Activated T-cell treated with anti-CD3 and anti-CD28 coated beads, Interleukin-2, amount 50 U/mL, for 4 hours (primary cell): ENCODE results near the gene SH3GL2. TPM values are rescaled to one million over a fixed set of nuclear protein-coding genes. Genes with fewer than 3 reads are reported as not detected.

Experiments used
- ATAC-seq, 2 donors: fragments of 200-7000 bp; cut with Tn5 transposase; one replicate each; pipeline ENCODE4 v1.10.0; 2021
- DNase-seq: peaks from one replicate; pipeline ENCODE4 v3.0.0-alpha.2; 2020
- H3K27me3 Mint-ChIP-seq: one replicate; pipeline ENCODE4 v1.8.0; 2021; ENCODE audit warnings: low read depth, mixed read lengths
- H3K36me3 Mint-ChIP-seq: one replicate; pipeline ENCODE4 v1.8.0; 2022; ENCODE audit warnings: mixed read lengths; ENCODE audit not compliant: insufficient read depth
- H3K4me1 Mint-ChIP-seq: one replicate; pipeline ENCODE4 v1.8.0; 2021; ENCODE audit warnings: low read depth, mixed read lengths
- H3K4me3 Mint-ChIP-seq: one replicate; pipeline ENCODE4 v1.8.0; 2021; ENCODE audit warnings: mild to moderate bottlenecking, moderate library complexity, mixed read lengths
- H3K9me3 Mint-ChIP-seq: one replicate; pipeline ENCODE4 v1.8.0; 2021; ENCODE audit warnings: mixed read lengths
- total RNA-seq, 3 donors: library from RNA; stranded (reverse); gene quantifications; one replicate each; pipeline ENCODE4 v1.2.1, GENCODE V29; 2021

Gene SH3GL2
- total RNA-seq, 3 donors from 2014 or later = not detected

DNA sequence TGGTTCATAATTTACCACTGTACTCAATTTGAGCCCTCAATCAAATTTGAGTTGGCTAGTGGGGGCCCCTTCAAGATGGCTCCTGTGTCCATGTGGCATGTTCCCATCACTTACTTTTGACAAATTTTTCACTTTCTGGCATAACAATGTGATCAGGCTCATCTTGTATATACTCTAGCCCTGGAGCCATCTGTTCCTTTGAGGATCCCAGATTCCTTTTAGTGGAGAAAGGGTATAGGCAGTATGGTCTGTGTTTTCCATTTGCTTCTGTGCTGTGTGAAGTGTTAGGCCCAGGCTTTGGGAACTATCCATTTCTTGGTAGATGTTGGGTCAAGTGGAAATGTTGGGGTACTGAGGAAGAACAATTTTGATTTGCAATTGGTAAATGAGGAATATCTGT is 45.7 kb downstream of the SH3GL2 start:
- H3K4me1 Mint-ChIP-seq = no peaks in the 10 kb centered on the region
- no peaks in the 10 kb centered on the region for H3K36me3 Mint-ChIP-seq
- DNase-seq (no peak), ATAC-seq (no peak)
- H3K4me3 Mint-ChIP-seq = no peak overlapping the region
- no peaks in the 10 kb centered on the region for H3K9me3 Mint-ChIP-seq
- no peaks in the 10 kb centered on the region for H3K27me3 Mint-ChIP-seq

- H3K27me3 Mint-ChIP-seq = no peaks in the 10 kb centered on the region
- no peaks in the 10 kb centered on the region for H3K36me3 Mint-ChIP-seq
- no peak for DNase-seq
These were observed 47.0 kb downstream of the SH3GL2 start for GRCh38 chr9:17625644-17626388.

GRCh38 chr9:17627641-17628040 is 48.8 kb downstream of the SH3GL2 start:
- ATAC-seq (no peak), DNase-seq (no peak)
- Mint-ChIP-seq H3K4me3 (no peak overlapping the region), H3K27me3 (no peaks in the 10 kb centered on the region), H3K4me1 (no peaks in the 10 kb centered on the region), H3K9me3 (no peaks in the 10 kb centered on the region), H3K36me3 (no peaks in the 10 kb centered on the region)

More at GRCh38 chr9:17625644-17626388, 47.0 kb downstream of the SH3GL2 start:
- Mint-ChIP-seq H3K4me1 (no peaks in the 10 kb centered on the region), H3K9me3 (no peaks in the 10 kb centered on the region), H3K4me3 (no peak overlapping the region)
- ATAC-seq = no peak

GRCh38 chr9:17628624-17629023 is 49.8 kb downstream of the SH3GL2 start:
- no peaks in the 10 kb centered on the region for H3K36me3 Mint-ChIP-seq
- H3K9me3 Mint-ChIP-seq = no peaks in the 10 kb centered on the region
- no peaks in the 10 kb centered on the region for H3K4me1 Mint-ChIP-seq
- no peak overlapping the region for H3K4me3 Mint-ChIP-seq
- no peaks in the 10 kb centered on the region for H3K27me3 Mint-ChIP-seq
- ATAC-seq (no peak), DNase-seq (no peak)

DNA sequence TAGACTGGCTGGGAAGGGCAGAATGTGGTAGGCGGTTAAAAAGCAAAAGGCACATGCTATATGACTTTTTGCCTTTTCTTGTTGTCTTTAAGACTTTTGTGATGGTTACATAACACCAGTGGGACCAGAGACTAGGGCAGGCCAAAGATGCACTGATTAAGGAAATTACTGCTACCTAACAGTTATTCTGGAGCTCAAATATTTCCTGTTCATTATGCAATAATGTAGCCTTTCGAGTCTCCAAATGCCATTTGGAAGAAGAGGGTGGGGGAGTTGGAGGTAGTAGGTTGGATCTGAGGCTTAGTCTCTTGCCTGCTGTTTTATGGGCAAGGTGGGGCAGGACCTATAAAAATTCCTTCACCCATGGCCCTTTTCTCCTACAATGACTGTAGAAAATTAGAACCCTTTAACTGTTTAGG is 51.7 kb downstream of the SH3GL2 start:
- no peak overlapping the region for H3K4me3 Mint-ChIP-seq

DNA sequence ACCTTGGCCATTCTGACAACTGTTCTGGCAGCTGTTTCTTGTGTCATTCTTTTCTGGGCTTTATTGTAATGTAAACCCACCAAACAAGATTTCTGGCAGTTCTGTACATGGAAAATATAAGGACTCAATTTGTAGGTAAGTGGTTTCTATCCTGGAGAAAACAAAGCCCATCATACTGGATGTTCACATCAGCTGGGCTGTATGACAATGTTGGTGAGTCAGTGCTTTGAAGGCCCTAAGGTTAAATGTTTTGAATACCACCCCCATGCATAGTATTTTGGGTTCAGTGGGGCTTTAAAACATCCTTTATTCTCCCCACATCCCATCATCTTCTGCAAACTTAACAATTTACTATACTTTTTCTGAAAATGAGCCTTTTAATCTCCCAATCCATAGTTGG is 52.5 kb downstream of the SH3GL2 start:
- ATAC-seq (no peak), DNase-seq (no peak)
- Mint-ChIP-seq H3K9me3 (no peaks in the 10 kb centered on the region), H3K4me1 (no peaks in the 10 kb centered on the region), H3K27me3 (no peaks in the 10 kb centered on the region), H3K4me3 (no peak overlapping the region), H3K36me3 (no peaks in the 10 kb centered on the region)

More for the DNA sequence above, 51.7 kb downstream of the SH3GL2 start:
- H3K9me3 Mint-ChIP-seq = no peaks in the 10 kb centered on the region
- no peak for ATAC-seq
- H3K36me3 Mint-ChIP-seq = no peaks in the 10 kb centered on the region
- H3K27me3 Mint-ChIP-seq = no peaks in the 10 kb centered on the region
- no peak for DNase-seq
- no peaks in the 10 kb centered on the region for H3K4me1 Mint-ChIP-seq

DNA sequence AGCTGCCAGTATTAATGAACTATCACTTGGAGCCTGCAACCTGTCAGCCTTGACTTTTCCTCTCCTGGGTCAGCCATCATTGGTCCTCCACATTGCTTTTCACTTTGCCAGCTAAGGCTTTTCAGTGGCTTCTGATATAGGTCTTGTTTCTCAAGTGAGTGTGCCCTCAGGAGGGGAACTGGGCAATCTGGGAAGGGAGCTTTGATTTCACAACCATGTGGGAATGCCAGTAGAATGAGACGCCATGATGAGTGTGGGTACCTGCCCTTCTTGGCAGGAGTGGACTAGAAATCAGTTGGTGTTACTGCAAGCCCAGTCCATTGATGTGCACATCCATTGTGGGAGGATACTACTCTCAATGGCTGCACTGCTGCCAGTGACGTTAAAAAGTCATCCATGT is 54.1 kb downstream of the SH3GL2 start:
- H3K9me3 Mint-ChIP-seq = no peaks in the 10 kb centered on the region
- no peaks in the 10 kb centered on the region for H3K4me1 Mint-ChIP-seq

DNA sequence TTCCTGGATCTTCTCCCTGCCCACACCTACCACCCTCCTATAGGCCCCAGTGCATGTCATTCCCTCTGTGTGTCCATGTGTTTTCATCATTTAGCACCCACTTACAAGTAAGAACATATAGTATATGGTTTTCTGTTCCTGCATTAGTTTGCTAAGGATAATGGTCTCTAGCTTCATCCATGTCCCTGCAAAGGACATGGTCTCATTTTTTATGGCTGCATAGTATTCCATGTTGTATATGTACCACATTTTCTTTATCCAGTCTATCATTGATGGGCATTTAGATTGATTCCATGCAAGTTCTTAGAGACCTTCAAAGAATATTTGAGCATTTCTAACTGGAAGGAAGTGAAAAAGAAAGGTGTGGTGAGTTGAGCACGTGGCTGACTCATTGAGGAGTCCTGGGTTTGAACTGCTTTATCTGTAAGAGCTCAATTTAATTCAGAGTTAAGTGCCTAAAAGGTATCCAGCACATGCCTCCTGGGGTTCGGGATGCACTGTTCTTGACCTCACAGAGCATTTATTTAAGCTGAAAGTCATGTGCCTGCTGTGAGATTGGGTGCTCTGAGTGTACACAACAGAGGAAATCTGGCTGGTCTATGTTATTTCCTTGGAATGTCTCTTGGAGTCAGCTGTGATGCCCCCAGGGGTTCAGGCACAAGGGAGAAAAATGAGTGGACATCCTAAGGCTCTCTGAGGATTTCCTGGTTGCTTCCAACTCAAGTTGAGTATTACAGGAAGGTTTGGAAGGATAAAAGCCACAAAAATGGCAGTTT is 56.4 kb downstream of the SH3GL2 start:
- H3K9me3 Mint-ChIP-seq = no peaks in the 10 kb centered on the region

More for the DNA sequence above, 54.1 kb downstream of the SH3GL2 start:
- DNase-seq (no peak), ATAC-seq (no peak)
- Mint-ChIP-seq H3K27me3 (no peaks in the 10 kb centered on the region), H3K4me3 (no peak overlapping the region), H3K36me3 (no peaks in the 10 kb centered on the region)

DNA sequence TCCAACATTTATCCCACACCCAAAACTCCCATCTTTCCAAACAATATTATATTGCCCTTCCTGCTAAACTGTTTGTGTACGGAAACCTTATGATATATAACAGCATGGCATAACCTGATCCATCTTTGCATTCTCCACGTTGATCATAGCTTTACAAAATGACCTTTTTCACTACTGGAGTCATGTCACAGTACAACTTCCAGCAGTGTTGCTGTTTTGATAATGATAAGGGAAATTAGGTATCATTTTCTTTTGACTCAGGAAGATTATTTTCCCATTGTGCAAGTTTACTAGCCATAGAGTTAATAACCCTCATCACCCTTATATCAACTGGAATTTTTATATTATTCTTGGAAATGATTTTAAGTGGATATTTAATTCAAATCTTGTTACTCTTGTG is 57.5 kb downstream of the SH3GL2 start:
- no peak for ATAC-seq
- no peak for DNase-seq
- no peaks in the 10 kb centered on the region for H3K9me3 Mint-ChIP-seq
- no peaks in the 10 kb centered on the region for H3K36me3 Mint-ChIP-seq
- H3K27me3 Mint-ChIP-seq = no peaks in the 10 kb centered on the region
- H3K4me1 Mint-ChIP-seq = no peaks in the 10 kb centered on the region
- no peak overlapping the region for H3K4me3 Mint-ChIP-seq

More for the DNA sequence above, 56.4 kb downstream of the SH3GL2 start:
- no peaks in the 10 kb centered on the region for H3K27me3 Mint-ChIP-seq
- H3K4me3 Mint-ChIP-seq = no peak overlapping the region
- H3K4me1 Mint-ChIP-seq = no peaks in the 10 kb centered on the region
- no peak for ATAC-seq
- no peaks in the 10 kb centered on the region for H3K36me3 Mint-ChIP-seq
- DNase-seq = no peak

- Mint-ChIP-seq H3K4me1 (no peaks in the 10 kb centered on the region), H3K36me3 (no peaks in the 10 kb centered on the region), H3K9me3 (no peaks in the 10 kb centered on the region), H3K27me3 (no peaks in the 10 kb centered on the region), H3K4me3 (no peak overlapping the region)
- ATAC-seq = no peak
- no peak for DNase-seq
These were observed 58.0 kb downstream of the SH3GL2 start for GRCh38 chr9:17636821-17637220.

DNA sequence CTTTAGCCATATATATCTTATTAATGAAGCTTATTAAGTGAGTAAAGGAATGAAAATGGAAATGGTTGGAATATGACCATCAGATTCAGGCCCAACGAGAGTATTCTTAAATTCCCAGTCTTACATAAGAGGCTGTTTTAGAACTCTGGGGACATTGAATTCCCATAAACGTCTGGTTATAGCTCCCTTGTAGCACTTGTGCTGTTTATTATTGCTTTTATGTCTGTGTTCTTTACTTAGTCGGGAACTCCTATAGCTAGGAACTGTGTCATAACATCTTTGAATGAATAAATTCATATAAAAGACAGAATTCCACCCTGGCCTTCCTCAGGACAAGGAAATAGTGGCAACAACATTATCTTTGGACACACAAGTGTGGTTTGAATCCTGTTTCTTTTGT is 58.4 kb downstream of the SH3GL2 start:
- DNase-seq (no peak), ATAC-seq (no peak)
- Mint-ChIP-seq H3K27me3 (no peaks in the 10 kb centered on the region), H3K4me1 (no peaks in the 10 kb centered on the region), H3K36me3 (no peaks in the 10 kb centered on the region), H3K9me3 (no peaks in the 10 kb centered on the region), H3K4me3 (no peak overlapping the region)

GRCh38 chr9:17648516-17648915 is 69.7 kb downstream of the SH3GL2 start:
- Mint-ChIP-seq H3K36me3 (no peaks in the 10 kb centered on the region), H3K27me3 (no peaks in the 10 kb centered on the region), H3K4me1 (no peaks in the 10 kb centered on the region), H3K4me3 (no peak overlapping the region), H3K9me3 (peaks cover 11% of the 10 kb centered on the region)
- DNase-seq (no peak), ATAC-seq (no peak)

DNA sequence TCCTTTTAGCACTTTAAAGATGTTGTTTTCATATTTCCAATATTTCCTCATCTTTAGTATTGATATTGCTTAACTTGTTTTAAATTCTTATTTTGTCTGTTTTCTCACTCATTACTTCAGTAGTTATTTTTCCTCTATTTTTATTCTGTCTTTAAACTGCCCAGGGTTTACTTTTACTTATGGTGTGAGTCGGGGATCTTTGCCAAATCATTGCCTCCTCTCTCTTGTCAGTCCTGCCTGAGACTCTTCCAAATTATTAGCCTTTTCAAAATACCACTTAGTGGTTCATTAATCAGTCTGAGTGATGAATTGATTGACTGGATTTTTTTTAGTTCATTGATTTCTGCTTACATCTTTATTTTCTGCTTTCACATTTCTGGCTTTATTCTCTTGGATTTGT is 72.9 kb downstream of the SH3GL2 start:
- Mint-ChIP-seq H3K27me3 (no peaks in the 10 kb centered on the region), H3K9me3 (no peaks in the 10 kb centered on the region), H3K4me3 (no peak overlapping the region), H3K4me1 (no peaks in the 10 kb centered on the region), H3K36me3 (no peaks in the 10 kb centered on the region)
- DNase-seq (no peak), ATAC-seq (no peak)

- Mint-ChIP-seq H3K4me1 (no peaks in the 10 kb centered on the region), H3K9me3 (no peaks in the 10 kb centered on the region), H3K4me3 (no peak overlapping the region), H3K36me3 (no peaks in the 10 kb centered on the region), H3K27me3 (no peaks in the 10 kb centered on the region)
- ATAC-seq = no peak
- no peak for DNase-seq
These were observed 75.1 kb downstream of the SH3GL2 start for GRCh38 chr9:17653947-17654465.

GRCh38 chr9:17656889-17657288 is 78.0 kb downstream of the SH3GL2 start:
- no peak overlapping the region for H3K4me3 Mint-ChIP-seq
- no peaks in the 10 kb centered on the region for H3K4me1 Mint-ChIP-seq
- no peaks in the 10 kb centered on the region for H3K9me3 Mint-ChIP-seq
- H3K36me3 Mint-ChIP-seq = no peaks in the 10 kb centered on the region
- ATAC-seq (no peak), DNase-seq (no peak)
- no peaks in the 10 kb centered on the region for H3K27me3 Mint-ChIP-seq
